ENCODE measurements around the gene CCDC136.

Gene CCDC136

DNA sequence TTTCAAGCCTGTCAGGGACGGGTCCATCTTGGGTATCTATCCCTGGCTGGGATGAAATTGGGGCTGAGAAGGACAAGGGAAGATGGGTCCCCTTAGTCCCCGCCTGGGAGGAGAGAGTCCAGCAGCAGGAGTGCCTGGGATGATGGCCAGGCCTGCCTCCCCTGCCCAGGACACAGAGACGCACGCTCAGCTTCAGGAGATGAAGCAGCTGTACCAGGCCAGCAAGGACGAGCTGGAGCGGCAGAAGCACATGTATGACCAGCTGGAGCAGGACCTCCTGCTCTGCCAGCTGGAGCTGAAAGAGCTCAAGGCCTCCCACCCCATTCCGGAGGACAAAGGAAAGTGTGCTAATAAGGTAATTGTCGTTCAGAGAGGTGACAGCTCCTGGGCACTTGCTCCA, 15.4 kb downstream of the CCDC136 start:
- no peak for DNase-seq

DNA sequence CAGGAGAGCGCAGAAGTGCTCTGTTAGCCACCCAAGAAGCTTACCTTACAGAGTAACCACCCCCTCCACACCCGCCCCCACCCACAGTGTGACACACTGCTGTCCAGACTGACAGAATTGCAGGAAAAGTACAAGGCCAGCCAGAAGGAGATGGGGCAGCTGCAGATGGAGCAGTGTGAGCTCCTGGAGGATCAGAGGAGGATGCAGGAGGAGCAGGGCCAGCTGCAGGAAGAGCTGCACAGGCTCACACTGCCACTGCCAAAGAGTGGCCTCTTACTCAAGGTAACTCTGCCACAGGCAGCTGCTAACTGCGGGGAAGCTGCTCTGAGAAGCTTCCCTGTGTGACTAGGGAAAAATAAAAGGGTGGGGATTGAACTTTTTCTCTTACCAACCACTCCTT, 17.6 kb downstream of the CCDC136 start:
- DNase-seq: no peak

DNA sequence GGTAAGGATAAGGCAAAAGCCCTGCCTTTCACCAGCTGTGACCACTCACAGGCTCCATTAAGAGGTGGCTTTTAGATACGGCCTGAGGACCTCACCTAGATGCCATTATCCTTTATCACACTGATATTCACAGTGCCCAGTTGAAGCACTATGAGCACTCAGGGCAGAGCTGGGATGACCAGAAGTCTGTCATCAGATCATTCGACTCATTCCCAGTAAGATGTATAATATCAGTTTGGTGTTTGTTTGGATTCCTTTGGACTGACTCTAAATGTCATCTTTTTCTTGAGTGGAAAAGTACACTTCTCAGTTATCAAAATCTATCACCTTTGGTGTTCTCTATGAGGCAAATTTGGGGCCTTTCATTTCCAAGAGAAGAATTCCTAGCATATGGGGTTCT, 18.7 kb downstream of the CCDC136 start:
- no peak for DNase-seq

DNA sequence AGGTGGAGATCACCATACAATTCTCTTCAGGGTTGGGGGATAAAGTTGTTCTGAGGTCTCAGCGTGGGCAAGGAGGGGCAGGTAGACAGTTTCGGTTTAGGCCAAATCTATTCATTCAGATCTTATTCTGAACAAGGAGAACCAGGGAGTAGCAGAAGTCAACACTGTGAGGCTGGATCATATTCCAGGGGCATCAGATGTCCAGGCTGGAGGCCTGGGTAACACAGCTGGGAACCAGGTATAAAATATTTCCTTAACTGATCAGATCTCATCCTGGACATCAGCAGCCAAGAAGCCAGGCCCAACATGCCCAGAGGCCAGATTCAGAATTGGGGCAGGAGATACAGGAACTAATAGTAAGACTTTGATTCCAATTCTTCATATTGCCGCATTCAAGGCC, 19.2 kb downstream of the CCDC136 start:
- no peak for DNase-seq

DNA sequence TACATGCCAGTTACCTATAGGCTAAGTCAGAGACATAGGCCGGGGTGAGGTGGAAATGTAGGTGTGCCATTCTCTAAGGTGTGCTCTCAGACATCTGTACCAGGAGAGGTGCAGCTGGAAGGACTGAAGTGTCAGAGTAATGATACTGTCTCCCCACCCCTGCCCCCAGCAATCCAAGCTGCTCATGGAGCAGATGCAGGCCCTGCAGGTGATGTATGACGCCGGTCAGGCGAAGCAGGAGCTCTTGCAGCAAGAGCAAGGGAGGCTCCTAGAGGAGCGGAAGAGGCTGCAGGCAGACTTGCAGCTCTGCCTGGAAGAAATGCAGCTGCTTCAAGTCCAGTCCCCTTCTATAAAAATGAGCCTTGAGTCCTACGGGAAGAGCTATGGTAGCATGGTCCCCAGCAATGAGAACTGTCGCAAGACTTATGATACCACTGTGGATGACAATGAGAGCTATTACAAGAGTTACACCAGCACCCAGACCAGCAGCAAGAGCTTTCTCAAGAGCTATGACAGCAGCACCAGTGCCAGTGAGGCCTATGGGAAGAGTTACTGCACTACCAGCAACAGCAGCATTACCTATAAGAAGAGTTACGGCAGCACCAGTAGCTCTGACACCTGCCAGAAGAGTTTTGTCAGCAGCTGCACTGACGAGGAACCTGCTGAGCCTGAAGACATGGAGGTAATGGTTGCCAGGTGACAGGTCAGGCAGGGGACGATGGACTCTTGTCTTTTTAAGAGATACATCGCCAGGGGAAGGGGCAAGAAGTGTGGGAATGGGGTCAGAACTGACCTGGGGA, 20.1 kb downstream of the CCDC136 start:
- DNase-seq: no peak

DNA sequence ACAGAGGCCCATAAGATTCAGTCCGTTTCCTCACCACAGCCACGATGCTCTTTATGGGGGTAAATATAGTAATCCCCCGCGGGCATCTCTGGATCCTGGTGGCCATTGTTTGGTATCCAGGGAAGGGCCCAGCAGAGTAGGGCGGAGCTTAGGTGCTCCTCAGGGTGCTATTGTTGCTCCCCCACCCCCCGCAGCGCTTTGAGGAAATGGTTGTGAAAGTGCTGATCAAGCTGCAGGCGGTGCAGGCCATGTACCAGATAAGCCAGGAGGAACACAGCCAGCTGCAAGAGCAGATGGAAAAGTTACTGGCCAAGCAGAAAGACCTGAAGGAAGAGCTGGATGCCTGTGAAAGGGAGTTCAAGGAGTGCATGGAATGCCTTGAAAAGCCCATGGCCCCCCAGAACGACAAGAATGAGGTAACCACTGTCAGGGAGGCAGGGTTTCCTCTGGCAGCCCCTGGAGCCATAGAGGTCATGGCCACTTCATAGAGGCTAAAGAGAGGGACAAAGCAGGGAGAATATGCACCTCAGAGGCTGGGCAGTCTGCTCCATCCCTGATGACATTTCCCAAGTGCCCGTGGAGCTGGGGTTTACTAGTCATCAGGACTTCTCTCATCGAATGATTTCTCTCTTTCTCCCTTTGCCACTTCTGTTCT, 20.9 kb downstream of the CCDC136 start:
- no peak for DNase-seq

DNA sequence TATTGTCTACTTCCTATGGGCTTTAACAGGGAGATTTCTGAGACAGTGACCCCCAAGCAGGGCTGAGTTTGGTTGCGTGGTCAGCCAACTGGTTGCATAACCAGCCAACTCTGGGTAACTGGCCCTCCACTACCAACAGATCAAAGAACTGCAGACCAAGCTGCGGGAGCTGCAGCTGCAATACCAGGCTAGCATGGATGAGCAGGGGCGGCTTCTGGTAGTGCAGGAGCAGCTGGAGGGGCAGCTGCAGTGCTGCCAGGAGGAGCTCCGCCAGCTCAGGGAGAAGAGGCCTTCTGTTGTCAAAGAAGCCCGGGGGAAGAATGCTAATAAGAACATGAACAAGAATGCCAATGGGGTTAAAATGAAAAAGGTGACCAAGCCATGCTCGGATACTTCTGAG, 22.7 kb downstream of the CCDC136 start:
- no peak for DNase-seq

DNA sequence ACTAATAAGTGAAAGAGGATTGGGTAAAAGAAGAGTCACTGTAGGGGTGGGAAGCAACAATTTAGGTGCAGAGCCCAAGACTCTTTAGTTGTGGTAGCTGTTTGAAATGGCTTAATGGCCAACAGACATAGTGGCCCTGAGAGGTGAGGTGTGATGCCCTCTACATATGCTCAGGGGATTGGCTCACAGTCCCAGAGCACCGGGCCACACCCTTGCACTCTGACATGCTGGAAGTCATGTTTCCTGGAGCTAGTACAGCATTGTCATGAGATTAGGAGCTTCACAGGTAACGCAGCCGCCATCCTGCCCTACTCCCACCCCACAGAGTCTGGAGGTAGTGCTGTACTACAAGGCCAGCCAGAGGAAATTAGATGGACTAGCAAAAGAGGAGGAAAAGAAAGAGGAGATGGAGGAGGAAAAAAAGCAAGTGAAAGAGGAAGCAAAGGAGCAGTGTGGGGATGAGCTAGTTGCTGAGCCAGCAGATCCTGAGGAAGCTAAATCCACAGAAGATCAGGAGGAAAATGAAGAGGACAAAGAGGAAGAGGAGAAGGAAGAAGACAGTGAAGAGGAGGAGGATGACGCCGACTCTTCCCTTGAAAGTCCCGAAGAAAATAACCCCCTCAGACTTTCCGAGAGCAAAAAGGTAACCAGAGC, 23.6 kb downstream of the CCDC136 start:
- DNase-seq: no peak

DNA sequence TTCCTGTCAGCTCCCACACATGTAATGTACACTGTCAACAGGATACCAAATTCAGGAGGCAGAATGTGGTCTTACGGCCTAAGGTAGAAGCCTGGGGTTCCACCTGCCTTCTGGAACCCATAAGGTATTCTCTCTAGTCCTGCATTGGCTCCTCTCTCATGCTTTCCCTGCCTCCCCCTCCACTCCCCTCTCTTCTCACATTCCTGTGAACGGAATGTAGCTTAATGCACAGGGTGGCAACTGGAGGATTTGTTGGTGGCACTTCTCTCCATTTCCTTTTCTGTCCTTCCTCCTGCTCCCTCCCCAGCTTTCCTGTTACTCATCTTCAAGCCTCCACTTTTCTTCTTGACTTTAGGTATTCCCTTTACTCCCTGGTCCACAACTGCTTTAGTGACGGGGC, 26.9 kb downstream of the CCDC136 start:
- DNase-seq: no peak

DNA sequence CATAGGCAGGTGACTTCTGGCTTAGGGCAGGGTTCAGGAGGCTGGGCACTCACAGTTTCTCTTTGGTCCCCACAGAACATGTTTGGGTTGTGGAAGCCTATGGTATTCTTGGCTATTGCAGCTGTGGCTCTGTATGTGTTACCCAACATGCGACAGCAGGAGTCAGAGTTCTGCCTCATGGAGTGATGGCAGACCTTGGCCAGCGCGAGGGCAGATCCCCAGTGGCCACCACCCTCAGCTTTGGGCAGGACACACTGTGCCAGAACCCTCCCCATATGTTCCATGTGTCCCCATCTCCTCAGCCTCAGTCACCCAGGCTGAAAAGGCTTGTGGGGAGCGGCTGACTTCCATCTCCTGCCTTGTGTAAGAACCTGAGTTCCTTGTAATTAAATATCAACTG, 30.0 kb downstream of the CCDC136 start:
- DNase-seq: no peak

DNA sequence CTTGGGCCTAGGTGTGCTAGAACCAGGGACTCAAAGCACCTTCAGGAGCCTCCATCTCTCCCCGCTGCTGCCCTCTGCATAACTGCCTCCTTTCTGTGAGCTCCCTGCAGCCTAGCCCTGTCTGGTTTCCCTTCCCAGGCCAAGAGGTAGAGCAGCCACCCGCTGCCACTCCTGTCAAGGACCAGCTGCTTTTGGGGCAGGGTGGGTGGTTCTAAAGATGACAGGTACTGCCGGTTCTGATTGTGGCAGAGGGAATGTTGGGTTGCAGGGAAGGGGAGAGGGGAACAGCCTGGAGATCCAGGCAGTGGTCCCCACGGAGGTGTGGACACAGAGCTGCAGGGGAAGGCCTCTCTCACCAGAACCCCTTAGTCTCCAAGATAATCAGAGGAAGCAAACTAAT, 34.7 kb downstream of the CCDC136 start:
- DNase-seq: no peak

DNA sequence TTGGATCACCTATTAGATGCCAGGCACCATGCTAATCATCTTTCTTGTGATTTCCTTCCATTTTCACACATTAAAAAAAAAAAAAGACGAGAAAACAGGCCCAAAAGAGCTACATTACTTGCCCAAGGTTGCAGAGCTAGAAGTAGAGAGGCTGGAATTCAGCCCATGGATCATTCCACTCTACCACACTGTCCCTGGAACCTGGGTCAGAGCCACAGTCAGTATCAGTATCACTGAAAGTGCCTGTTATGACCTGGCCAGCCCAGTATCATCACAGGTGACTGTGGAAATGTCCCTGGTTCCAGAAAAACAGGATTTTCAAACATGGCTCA, 35.1 kb downstream of the CCDC136 start:
- DNase-seq: no peak

DNA sequence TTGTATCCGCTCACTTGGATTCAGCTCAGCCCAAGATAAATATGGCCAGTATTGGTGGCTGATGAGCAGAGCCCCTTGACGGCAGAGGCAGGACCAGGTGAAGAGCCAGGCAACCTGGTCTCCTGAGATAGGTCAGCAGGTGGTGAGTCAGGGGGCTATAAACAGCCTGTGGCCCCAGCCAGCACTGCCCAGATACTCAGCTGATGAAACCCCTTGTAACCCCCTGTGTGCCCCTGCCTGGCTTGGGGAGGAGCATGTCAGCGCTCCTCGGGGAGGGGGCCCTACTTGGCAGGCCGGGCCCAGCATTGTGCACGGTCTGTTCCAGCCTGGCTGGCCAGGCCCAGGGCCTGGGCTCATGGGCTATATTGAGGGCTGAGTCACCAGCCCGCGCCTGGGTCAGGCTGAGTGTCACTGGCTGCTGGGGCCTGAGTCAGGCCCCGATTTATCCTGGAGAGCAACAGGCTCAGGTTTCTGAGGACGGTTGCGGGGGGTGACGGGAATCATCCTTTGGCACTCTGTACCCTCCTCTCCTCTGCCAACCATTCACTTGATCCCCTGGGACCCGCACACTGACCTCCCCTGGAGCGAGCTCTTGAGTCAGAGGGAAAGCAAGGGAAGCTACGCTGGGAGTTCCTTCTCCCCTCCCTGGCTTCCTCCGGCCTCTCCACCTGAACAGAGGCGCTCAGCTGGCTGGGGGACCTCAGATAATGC, 35.6 kb downstream of the CCDC136 start:
- DNase-seq: no peak

DNA sequence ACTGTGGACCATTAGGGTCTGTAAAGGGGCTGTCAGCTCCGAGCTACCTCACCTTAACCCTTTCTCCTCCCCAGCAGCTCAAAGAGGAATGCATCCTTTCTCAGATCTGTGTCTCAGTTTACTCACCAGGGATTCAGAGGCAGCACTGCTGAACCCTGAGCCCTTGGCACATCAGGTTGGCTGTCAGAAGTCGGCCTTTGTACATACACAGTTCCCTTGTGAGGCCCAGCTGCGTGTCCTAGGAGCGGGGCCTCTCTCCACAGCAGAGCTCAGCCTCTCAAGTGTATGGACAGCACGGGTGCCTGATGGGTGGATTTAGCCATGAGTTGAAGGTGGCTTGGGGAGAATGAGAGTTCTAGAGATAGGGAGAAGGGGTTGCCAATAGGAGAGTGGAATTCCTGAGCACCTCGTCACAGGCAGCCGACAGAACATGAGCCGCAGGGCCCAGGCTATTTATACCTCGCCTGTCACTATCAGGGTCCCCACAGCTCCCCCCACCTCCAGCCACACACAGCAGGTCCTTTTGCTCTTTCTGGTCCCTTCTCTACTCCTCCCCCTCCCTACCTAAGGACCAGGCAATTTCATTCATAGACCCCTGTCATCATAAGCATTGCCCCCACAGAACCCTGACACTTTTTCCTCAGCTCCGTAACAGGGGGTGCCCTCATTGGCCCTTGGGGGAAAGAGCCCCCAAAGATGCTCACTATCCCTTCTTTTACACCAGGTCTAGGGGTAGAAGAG, 36.4 kb downstream of the CCDC136 start:
- DNase-seq: no peak

DNA sequence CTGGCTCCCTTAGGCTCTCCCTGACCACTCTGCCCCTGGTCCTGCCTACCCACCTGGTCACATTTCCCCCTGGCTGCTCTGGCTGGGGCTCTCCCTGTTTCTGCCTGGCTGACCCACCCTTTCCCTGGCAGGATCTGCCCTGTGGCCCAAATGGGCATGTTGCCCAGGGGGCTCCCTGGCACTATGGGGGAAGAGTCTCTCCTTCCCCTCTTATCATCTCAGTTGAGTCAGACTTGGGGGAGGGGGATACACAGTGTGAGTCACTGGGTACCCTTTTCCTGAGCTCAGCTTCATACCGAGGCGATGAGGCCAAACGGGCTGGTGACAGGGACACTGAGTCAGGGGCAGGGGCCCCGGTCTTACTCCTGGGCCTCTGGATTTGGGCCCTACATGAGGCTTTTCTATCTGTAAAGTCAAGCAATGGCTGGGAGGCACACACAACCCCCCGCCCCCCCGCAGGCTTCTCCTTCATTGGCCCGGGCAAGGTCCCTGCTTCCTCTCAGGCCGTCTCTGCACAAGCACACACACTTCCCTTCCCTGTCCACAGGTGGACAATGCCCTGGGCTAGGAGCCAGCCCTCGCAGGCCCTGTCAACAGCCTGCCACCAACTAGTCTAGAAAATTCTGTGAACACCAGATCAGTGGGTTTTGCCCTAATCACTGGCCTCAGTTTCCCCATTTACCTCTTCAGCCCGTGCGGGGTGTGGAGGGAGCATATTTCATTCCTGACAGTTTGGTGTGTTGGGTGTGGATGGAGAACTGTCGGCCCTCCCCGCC, 37.8 kb downstream of the CCDC136 start:
- DNase-seq: no peak

DNA sequence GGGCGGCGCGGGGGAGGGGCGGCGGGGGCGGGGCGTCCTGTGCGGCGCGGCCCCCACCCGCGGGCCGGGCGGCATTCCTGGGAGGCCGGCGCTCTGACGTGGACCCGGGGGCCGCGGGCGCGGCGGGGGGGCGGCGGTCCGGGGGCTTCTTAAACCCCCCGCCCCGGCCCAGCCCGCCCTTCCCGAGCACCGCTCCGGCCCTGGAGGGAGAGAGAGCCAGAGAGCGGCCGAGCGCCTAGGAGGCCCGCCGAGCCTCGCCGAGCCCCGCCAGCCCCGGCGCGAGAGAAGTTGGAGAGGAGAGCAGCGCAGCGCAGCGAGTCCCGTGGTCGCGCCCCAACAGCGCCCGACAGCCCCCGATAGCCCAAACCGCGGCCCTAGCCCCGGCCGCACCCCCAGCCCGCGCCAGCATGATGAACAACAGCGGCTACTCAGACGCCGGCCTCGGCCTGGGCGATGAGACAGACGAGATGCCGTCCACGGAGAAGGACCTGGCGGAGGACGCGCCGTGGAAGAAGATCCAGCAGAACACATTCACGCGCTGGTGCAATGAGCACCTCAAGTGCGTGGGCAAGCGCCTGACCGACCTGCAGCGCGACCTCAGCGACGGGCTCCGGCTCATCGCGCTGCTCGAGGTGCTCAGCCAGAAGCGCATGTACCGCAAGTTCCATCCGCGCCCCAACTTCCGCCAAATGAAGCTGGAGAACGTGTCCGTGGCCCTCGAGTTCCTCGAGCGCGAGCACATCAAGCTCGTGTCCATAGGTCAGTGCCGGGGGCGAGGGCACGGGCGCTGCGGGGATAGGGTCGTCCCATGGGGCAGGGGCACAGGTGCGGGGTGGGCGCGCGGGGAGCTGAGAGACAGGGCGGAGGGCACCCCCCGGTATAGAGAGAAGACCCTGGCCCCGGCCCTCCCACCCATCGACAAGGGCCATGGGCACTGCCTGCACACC, 38.7 kb downstream of the CCDC136 start, which contains the start of gene FLNC:
TSS of gene FLNC (plus strand) at position 176 of the 947 bp plus-strand sequence. CDS start at position 408, 232 bp downstream.
- DNase-seq: peak; percentile 24

DNA sequence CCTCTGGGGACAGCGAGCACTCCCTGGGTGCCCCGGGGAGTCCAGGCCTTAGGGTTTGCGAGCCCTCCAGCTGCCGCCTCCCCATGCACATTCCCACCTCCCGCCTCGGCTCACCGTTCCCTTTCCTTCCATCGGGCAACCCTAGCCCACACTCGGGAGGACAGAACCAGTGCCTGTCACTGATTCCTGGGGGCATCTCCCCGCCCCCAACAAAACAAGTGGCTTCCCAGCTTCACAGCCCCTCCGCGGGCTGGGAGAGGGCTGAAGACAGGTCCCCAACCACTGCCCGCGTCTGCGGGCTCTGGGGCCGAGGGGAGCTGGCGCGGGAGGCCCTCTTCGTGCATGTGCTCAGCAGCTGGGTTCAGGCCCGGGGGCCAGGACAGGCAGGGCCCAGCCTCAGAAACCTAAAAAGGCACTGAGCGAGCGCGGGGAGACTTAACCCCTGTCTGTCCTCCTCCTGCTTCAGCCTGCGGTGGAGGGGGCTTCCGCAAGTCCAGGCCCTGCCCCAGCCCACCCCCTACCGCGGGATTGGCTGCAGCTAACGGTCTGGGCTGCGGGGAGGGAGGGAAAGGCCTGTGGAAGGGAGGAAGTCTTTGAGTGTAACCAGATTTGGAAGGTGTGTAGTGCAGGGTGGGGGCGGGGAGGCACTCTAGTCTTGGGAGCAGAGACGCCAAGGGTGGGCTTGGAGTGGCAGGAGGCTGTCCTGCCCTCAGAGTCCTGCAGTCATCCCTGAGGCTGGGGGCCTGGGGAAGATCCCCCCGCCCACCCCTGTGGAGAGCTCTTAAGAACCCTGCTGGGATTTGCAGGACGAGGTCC, 39.6 kb downstream of the CCDC136 start:
- DNase-seq: no peak

DNA sequence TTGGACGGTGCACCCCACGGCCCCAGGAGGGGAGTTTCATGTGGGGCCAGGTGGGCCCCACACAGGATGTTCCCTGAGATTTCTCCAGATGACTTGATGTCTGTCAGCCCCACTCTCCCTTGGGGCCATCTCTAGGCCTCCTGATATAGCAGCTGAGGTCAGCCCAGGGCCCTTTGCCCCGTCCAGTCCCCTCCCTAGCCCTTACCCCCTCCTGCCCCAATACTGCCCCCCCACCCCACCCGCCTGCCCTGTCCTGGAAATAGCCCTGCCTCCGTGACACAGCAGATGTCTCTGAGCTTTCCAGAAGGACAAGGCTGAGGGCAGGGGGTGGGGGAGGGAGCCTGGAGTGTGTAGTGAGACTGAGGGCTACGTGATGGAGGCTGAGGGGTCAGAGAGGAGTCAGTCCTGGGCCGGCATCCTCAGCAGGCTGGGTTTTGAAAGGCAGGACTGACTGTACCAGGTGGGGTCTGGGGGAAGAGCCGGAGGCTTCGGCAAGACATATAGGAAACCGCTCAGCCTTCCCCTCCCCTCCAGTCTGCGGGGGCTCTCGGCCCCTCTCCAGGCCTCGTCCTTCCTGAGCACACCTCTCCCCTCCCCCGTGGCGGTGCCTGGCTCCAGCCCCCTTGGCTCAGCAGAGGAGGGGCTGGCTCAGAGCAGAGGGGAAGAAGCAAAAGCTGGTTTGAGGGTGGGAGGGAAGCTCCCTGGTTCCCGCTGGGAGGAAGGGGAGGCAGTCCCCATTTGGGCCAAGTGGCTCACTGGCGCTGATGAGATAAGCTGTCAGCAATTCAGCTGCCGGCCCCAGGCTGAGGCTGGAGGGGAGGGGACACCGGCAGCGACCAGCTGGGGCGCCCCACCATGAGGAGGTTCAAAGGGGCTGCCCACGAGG, 40.5 kb downstream of the CCDC136 start:
- DNase-seq: no peak

DNA sequence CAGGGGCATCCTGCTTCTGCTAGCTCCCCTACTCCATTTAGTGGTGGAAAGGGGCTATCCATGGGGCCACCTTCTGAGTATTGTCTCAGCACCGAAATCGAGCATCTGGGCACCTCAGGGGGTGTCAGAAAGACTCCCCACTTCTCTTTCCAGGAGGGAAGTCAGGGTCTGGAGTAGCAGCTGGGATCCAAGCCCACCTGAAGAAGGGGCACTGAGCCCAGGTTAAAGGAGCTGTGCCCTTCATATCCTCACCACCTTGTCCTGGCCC, 41.0 kb downstream of the CCDC136 start:
- DNase-seq: no peak
